ENCODE data around the gene BEST4. TPM values are rescaled to one million over a fixed set of nuclear protein-coding genes. Genes with fewer than 3 reads are reported as not detected.

BEST4 gene
- polyA plus RNA-seq, 1 donor (not counting 4 experiments of a cell fraction or from before 2014, with no cell fraction given) = 0.14 TPM

GRCh38 chr1:44735992-44736391, 52.0 kb downstream of the BEST4 start:
- Histone ChIP-seq H4K20me1 (ENCODE audit: control insufficient read depth, extremely low read depth, insufficient read depth, low read length) (no peaks in the 10 kb centered on the region), H3K27me3 (ENCODE audit: control insufficient read depth, extremely low read depth, insufficient read depth, low read length) (no peaks in the 10 kb centered on the region), H3K4me3 (ENCODE audit: control insufficient read depth in 2 of 3, extremely low read depth in 1 of 3, insufficient read depth in 2 of 3, low read depth in 1 of 3, low read length in 3 of 3) (no peak overlapping the region), H3K4me2 (ENCODE audit: control insufficient read depth, extremely low read depth, insufficient read depth, low read depth, low read length) (no peak overlapping the region), H3K4me1 (ENCODE audit: control insufficient read depth, extremely low read depth, insufficient read depth, low read length) (peaks cover 8% of the 10 kb centered on the region), H2AFZ (ENCODE audit: control insufficient read depth, low read length) (no peak overlapping the region), H3K27ac (ENCODE audit: control insufficient read depth, insufficient read depth, low read length) (no peak overlapping the region), H3K9ac (ENCODE audit: control insufficient read depth, extremely low read depth, insufficient read depth, low read length) (no peak overlapping the region), H3K36me3 (ENCODE audit: control insufficient read depth in 2 of 2, extremely low read depth in 1 of 2, insufficient read depth in 2 of 2, low read length in 2 of 2) (no peaks in the 10 kb centered on the region), H3K9me1 (ENCODE audit: control insufficient read depth, extremely low read depth, insufficient read depth, low read length) (peaks cover 2% of the 10 kb centered on the region), H3K9me3 (ENCODE audit: control insufficient read depth, low read depth, low read length) (no peaks in the 10 kb centered on the region), H3K79me2 (ENCODE audit: control insufficient read depth, insufficient read depth, low read length) (peaks cover 13% of the 10 kb centered on the region)
- no peak for DNase-seq (ENCODE audit: low read depth, low spot score)
- FAIRE-seq = no peak
- TF ChIP-seq CTCF (optimal IDR thresholded peaks at IDR 0.05 in 1 of 3, IDR thresholded peaks at IDR 0.05 in 1 of 3, conservative IDR thresholded peaks at IDR 0.05 in 1 of 3; ENCODE audit: extremely low read depth in 1 of 3, insufficient read depth in 2 of 3, low read length in 3 of 3) (no peak), EZH2 (IDR thresholded peaks at IDR 0.05; ENCODE audit: low read length) (no peak)
- dilution Hi-C loops (cut with MboI; ENCODE audit: extremely low pct_ligation_motif_present, low sequenced_read_pairs) = no loop called here

GRCh38 chr1:44733784-44734183, 54.2 kb downstream of the BEST4 start:
- Histone ChIP-seq H3K9me3 (ENCODE audit: control insufficient read depth, low read depth, low read length) (no peaks in the 10 kb centered on the region), H3K4me3 (ENCODE audit: control insufficient read depth in 2 of 3, extremely low read depth in 1 of 3, insufficient read depth in 2 of 3, low read depth in 1 of 3, low read length in 3 of 3) (no peak overlapping the region), H4K20me1 (ENCODE audit: control insufficient read depth, extremely low read depth, insufficient read depth, low read length) (no peaks in the 10 kb centered on the region), H3K27ac (ENCODE audit: control insufficient read depth, insufficient read depth, low read length) (no peak overlapping the region), H3K4me2 (ENCODE audit: control insufficient read depth, extremely low read depth, insufficient read depth, low read depth, low read length) (no peak overlapping the region), H3K9me1 (ENCODE audit: control insufficient read depth, extremely low read depth, insufficient read depth, low read length) (peaks cover 2% of the 10 kb centered on the region), H3K4me1 (ENCODE audit: control insufficient read depth, extremely low read depth, insufficient read depth, low read length) (peaks cover 5% of the 10 kb centered on the region), H3K36me3 (ENCODE audit: control insufficient read depth in 2 of 2, extremely low read depth in 1 of 2, insufficient read depth in 2 of 2, low read length in 2 of 2) (no peaks in the 10 kb centered on the region), H3K27me3 (ENCODE audit: control insufficient read depth, extremely low read depth, insufficient read depth, low read length) (no peaks in the 10 kb centered on the region), H3K79me2 (ENCODE audit: control insufficient read depth, insufficient read depth, low read length) (no peaks in the 10 kb centered on the region), H3K9ac (ENCODE audit: control insufficient read depth, extremely low read depth, insufficient read depth, low read length) (no peak overlapping the region), H2AFZ (ENCODE audit: control insufficient read depth, low read length) (no peak overlapping the region)
- dilution Hi-C loops (cut with MboI; ENCODE audit: extremely low pct_ligation_motif_present, low sequenced_read_pairs) = no loop called here
- TF ChIP-seq CTCF (optimal IDR thresholded peaks at IDR 0.05 in 1 of 3, IDR thresholded peaks at IDR 0.05 in 1 of 3, conservative IDR thresholded peaks at IDR 0.05 in 1 of 3; ENCODE audit: extremely low read depth in 1 of 3, insufficient read depth in 2 of 3, low read length in 3 of 3) = no peak
- FAIRE-seq (no peak), DNase-seq (ENCODE audit: low read depth, low spot score) (no peak)

Small RNA genes within 50 kb of the gene (small RNA-seq; reads per million reads assigned to genes)
- 1,872 to 67,967 (median 5,068) reads per million in 3 experiments for gene SNORD38A (ENCODE audit: insufficient read length in 3 of 3, low read depth in 3 of 3, low replicate concordance in 1 of 3)
- 0 reads per million in 3 experiments for gene SNORD38B (ENCODE audit: insufficient read length in 3 of 3, low read depth in 3 of 3, low replicate concordance in 1 of 3)
- 1.3 to 12.3 (median 5.6) reads per million in 3 experiments for gene SNORD46 (ENCODE audit: insufficient read length in 3 of 3, low read depth in 3 of 3, low replicate concordance in 1 of 3)
- gene SNORD55 (ENCODE audit: insufficient read length in 3 of 3, low read depth in 3 of 3, low replicate concordance in 1 of 3) = 0 reads per million in 3 experiments

Other genes with a start within 250 kb of the BEST4 start
- gene TMEM53, start 113.7 kb downstream of the BEST4 start, polyA plus RNA-seq = 5.6 to 11.4 TPM (median 10.6 TPM) in 3 replicates
- 0.19 to 1.5 TPM (median 0.22 TPM) in 3 replicates for gene ARMH1, start 113.5 kb downstream of the BEST4 start, polyA plus RNA-seq
- not detected in 3 replicates for gene RNU5D-1, start 57.0 kb downstream of the BEST4 start, polyA plus RNA-seq
- 2.5 to 17.6 TPM (median 16.3 TPM) in 3 replicates for gene KIF2C, start 48.3 kb downstream of the BEST4 start, polyA plus RNA-seq
- 1,764 to 2,149 TPM (median 1,890 TPM) in 3 replicates for gene RPS8, start 12.6 kb downstream of the BEST4 start, polyA plus RNA-seq
- 30.6 to 34.0 TPM (median 33.5 TPM) in 3 replicates for gene PLK3, start 12.2 kb upstream of the BEST4 start, polyA plus RNA-seq
- gene DYNLT4, start 19.2 kb upstream of the BEST4 start, polyA plus RNA-seq = not detected in 3 replicates
- gene BTBD19, start 20.4 kb upstream of the BEST4 start, polyA plus RNA-seq = 2.2 to 3.9 TPM (median 2.9 TPM) in 3 replicates
- 0.01 to 0.19 TPM (median 0.03 TPM) in 3 replicates for gene PTCH2, start 55.1 kb upstream of the BEST4 start, polyA plus RNA-seq
- gene EIF2B3, start 198.4 kb upstream of the BEST4 start, polyA plus RNA-seq = 29.3 to 46.7 TPM (median 35.2 TPM) in 3 replicates
- 28.1 to 38.2 TPM (median 34.9 TPM) in 3 replicates for gene HECTD3, start 223.2 kb upstream of the BEST4 start, polyA plus RNA-seq
- gene UROD, start 224.1 kb upstream of the BEST4 start, polyA plus RNA-seq = 157 to 212 TPM (median 174 TPM) in 3 replicates

Data from keratinocyte (primary cell).